HEK293 (cell line): ENCODE measurements around the gene SLC16A1.
"Not testable (repeated sequence)": the region's sequence is repeated elsewhere in the genome, so short reads cannot be mapped to it uniquely, and the experiment has no call there.

Source experiments
- CTCF ChIA-PET: fragments of 350-600 bp; formaldehyde crosslinking; extraction: SDS; loops from one replicate; lab custom pipeline; 2021; ENCODE audit warnings: antibody characterized with exemption; lab: Yijun Ruan, JAX
- POLR2A ChIA-PET: fragments of 300-600 bp; formaldehyde crosslinking; extraction: SDS; loops from one replicate; lab custom pipeline; 2020; ENCODE audit warnings: antibody characterized with exemption, inconsistent platforms; lab: Yijun Ruan, JAX
- H3K27ac ChIP-seq: fragments of 200-500 bp; sonication (Bioruptor generic); 2 replicates; pipeline ENCODE4 v1.5.1; 2014; ENCODE audit warnings: low read depth, low read length, control low read depth, inconsistent platforms; ENCODE audit errors: extremely low read depth
- H3K36me3 ChIP-seq, 2 experiments: fragments of 200-500 bp in 1 of 2; sonication (Bioruptor generic) in 1 of 2; 1 replicate in 1 of 2; 2 replicates in 1 of 2; pipeline ENCODE4 v1.5.1; 2014 to 2017; ENCODE audit warnings: inconsistent platforms in 2 of 2, low read length in 2 of 2; ENCODE audit not compliant: control insufficient read depth in 2 of 2, insufficient read depth in 1 of 2
- H3K4me1 ChIP-seq: fragments of 200-500 bp; sonication (Bioruptor generic); 2 replicates; pipeline ENCODE4 v1.5.1; 2014; ENCODE audit warnings: mild to moderate bottlenecking, low read length, inconsistent platforms; ENCODE audit not compliant: control insufficient read depth, insufficient read depth
- H3K4me3 ChIP-seq: 2 replicates; pipeline ENCODE4 v1.5.1; 2011; ENCODE audit warnings: low read depth, mild to moderate bottlenecking, control low read depth, low read length, moderate library complexity
- H3K9me3 ChIP-seq: fragments of 200-500 bp; sonication (Bioruptor generic); 2 replicates; pipeline ENCODE4 v1.5.1; 2014; ENCODE audit warnings: low read depth, low read length, inconsistent platforms; ENCODE audit not compliant: control insufficient read depth, insufficient read depth
- FEZF1 ChIP-seq: fragments of 450-650 bp; formaldehyde crosslinking; IDR thresholded peaks from 2 replicates; pipeline ENCODE4 v1.5.1; 2016; ENCODE audit warnings: missing biosample characterization, missing genetic modification characterization
- GFI1B ChIP-seq: fragments of 450-650 bp; formaldehyde crosslinking; IDR thresholded peaks from 2 replicates; pipeline ENCODE4 v1.5.1; 2016; ENCODE audit warnings: missing biosample characterization, missing genetic modification characterization
- GLI2 ChIP-seq: fragments of 450-650 bp; formaldehyde crosslinking; IDR thresholded peaks from 2 replicates; pipeline ENCODE4; 2017; ENCODE audit warnings: missing biosample characterization, missing genetic modification characterization, low read depth, borderline replicate concordance
- KLF1 ChIP-seq: fragments of 450-650 bp; formaldehyde crosslinking; IDR thresholded peaks from 2 replicates; pipeline ENCODE4 v1.5.1; 2016; ENCODE audit warnings: missing biosample characterization, missing genetic modification characterization
- OVOL3 ChIP-seq: fragments of 450-650 bp; formaldehyde crosslinking; IDR thresholded peaks from 2 replicates; pipeline ENCODE4 v1.5.1; 2016; ENCODE audit warnings: missing biosample characterization, missing genetic modification characterization
- SCRT1 ChIP-seq: fragments of 450-650 bp; formaldehyde crosslinking; IDR thresholded peaks from 2 replicates; pipeline ENCODE4 v1.5.1; 2016; ENCODE audit warnings: missing biosample characterization, missing genetic modification characterization, borderline replicate concordance
- ZFP41 ChIP-seq: fragments of 450-650 bp; formaldehyde crosslinking; IDR thresholded peaks from 2 replicates; pipeline ENCODE4 v1.5.1; 2016; ENCODE audit warnings: missing biosample characterization, missing genetic modification characterization, borderline replicate concordance
- ZNF133 ChIP-seq: fragments of 450-650 bp; formaldehyde crosslinking; IDR thresholded peaks from 2 replicates; pipeline ENCODE4 v1.5.1; 2016; ENCODE audit warnings: missing biosample characterization, missing genetic modification characterization
- ZNF211 ChIP-seq: fragments of 450-650 bp; formaldehyde crosslinking; IDR thresholded peaks from 2 replicates; pipeline ENCODE4 v1.5.1; 2016; ENCODE audit warnings: low read depth, missing biosample characterization, missing genetic modification characterization
- ZNF350 ChIP-seq: fragments of 450-650 bp; formaldehyde crosslinking; IDR thresholded peaks from 2 replicates; pipeline ENCODE4 v1.5.0; 2017; ENCODE audit warnings: missing biosample characterization, mild to moderate bottlenecking, missing genetic modification characterization
- ZNF416 ChIP-seq: fragments of 450-650 bp; formaldehyde crosslinking; IDR thresholded peaks from 2 replicates; pipeline ENCODE4 v1.5.1; 2016; ENCODE audit warnings: missing biosample characterization, missing genetic modification characterization
- ZNF473 ChIP-seq: fragments of 450-650 bp; formaldehyde crosslinking; IDR thresholded peaks from 2 replicates; pipeline ENCODE4 v1.5.1; 2017; ENCODE audit warnings: missing biosample characterization, missing genetic modification characterization
- ZNF529 ChIP-seq: fragments of 450-650 bp; formaldehyde crosslinking; IDR thresholded peaks from 2 replicates; pipeline ENCODE4 v1.5.1; 2017; ENCODE audit warnings: missing genetic modification characterization, missing biosample characterization; ENCODE audit not compliant: insufficient replicate concordance
- ZNF555 ChIP-seq: fragments of 450-650 bp; formaldehyde crosslinking; conservative IDR thresholded peaks from 2 replicates; pipeline ENCODE4 v1.5.1; 2017; ENCODE audit warnings: missing biosample characterization, mild to moderate bottlenecking, missing genetic modification characterization, inconsistent platforms
- ZNF623 ChIP-seq: fragments of 450-650 bp; formaldehyde crosslinking; IDR thresholded peaks from 2 replicates; pipeline ENCODE4 v1.5.1; 2016; ENCODE audit warnings: missing biosample characterization, missing genetic modification characterization
- ZNF654 ChIP-seq: fragments of 450-650 bp; formaldehyde crosslinking; IDR thresholded peaks from 2 replicates; pipeline ENCODE4 v1.5.1; 2016; ENCODE audit warnings: low read depth, missing biosample characterization, missing genetic modification characterization
- ZNF837 ChIP-seq: fragments of 450-650 bp; formaldehyde crosslinking; IDR thresholded peaks from 2 replicates; pipeline ENCODE4 v1.5.1; 2016; ENCODE audit warnings: missing biosample characterization, missing genetic modification characterization
- TF ChIP-seq, protein P1 (sequence below): fragments of 450-650 bp; formaldehyde crosslinking; IDR thresholded peaks from 2 replicates; pipeline ENCODE4 v1.5.1; 2016; ENCODE audit warnings: missing biosample characterization, missing genetic modification characterization
- TF ChIP-seq, protein P2 (sequence below): fragments of 450-650 bp; IDR thresholded peaks from 2 replicates; pipeline ENCODE4 v1.5.1; 2018; ENCODE audit warnings: missing biosample characterization, missing genetic modification characterization
- TF ChIP-seq, protein P3 (sequence below): IDR thresholded peaks from 2 replicates; pipeline ENCODE4 v1.6.1; 2011; ENCODE audit warnings: mild to moderate bottlenecking, low read depth, low read length, borderline replicate concordance

Gene SLC16A1

DNA sequence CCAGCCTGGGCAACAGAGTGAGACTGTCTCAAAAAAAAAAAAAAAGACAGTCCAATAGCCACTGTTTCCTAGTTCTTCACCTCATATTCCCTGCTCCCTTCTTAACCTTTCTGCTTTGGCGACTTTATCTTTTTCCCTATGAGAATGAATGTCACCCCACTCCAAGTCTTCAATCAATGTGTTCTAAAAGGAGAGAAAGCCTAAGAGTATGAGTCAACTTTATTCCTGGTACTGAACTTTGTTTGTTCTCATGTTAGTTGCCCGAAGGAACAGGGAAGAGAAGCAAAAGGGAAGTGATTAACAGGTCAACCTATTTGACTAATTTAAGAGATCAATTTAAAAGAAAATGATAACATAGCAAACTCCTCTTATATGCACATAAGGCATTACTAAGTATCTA lies 39.9 kb upstream of the SLC16A1 start (continued):
- TF ChIP-seq ZNF654 (tag by site-specific recombination) (no peak), ZNF211 (tag by site-specific recombination) (no peak), ZNF837 (tag by site-specific recombination) (no peak), ZNF350 (tag by site-specific recombination) (no peak), OVOL3 (no peak)
- TF ChIP-seq, protein P1, sequence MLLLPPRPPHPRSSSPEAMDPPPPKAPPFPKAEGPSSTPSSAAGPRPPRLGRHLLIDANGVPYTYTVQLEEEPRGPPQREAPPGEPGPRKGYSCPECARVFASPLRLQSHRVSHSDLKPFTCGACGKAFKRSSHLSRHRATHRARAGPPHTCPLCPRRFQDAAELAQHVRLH (tag by site-specific recombination) = no peak
- TF ChIP-seq, protein P2, sequence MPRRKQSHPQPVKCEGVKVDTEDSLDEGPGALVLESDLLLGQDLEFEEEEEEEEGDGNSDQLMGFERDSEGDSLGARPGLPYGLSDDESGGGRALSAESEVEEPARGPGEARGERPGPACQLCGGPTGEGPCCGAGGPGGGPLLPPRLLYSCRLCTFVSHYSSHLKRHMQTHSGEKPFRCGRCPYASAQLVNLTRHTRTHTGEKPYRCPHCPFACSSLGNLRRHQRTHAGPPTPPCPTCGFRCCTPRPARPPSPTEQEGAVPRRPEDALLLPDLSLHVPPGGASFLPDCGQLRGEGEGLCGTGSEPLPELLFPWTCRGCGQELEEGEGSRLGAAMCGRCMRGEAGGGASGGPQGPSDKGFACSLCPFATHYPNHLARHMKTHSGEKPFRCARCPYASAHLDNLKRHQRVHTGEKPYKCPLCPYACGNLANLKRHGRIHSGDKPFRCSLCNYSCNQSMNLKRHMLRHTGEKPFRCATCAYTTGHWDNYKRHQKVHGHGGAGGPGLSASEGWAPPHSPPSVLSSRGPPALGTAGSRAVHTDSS (tag by site-specific recombination) = no peak

DNA sequence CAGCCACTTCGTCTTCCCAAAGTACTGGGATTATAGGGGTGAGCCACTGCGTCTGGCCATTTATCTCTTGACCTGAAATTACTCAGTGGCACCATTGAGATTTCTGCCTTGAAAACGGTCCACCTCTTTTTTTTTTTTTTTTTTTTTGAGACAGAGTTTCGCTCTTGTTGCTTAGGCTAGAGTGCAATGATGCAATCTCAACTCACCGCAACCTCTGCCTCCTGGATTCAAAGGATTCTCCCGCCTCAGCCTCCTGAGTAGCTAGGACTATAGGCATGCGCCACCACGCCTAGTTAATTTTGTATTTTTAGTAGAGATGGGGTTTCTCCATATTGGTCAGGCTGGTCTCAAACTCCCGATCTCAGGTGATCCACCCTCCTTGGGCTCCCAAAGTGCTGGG lies 39.0 kb upstream of the SLC16A1 start:
- POLR2A ChIA-PET, H3K9me3 ChIP-seq, H3K4me3 ChIP-seq, H3K27ac ChIP-seq, H3K4me1 ChIP-seq: not testable (repeated sequence)
- H3K36me3 ChIP-seq = peaks cover 0 to 22% of the 10 kb centered on the region in 2 experiments; a peak in 2 of 3 replicates
- CTCF ChIA-PET = interaction anchor here (0.7 kb wide), 1 partner anchor 52 kb away, joined by 4 read pairs; no protein-coding TSS in a partner anchor

DNA sequence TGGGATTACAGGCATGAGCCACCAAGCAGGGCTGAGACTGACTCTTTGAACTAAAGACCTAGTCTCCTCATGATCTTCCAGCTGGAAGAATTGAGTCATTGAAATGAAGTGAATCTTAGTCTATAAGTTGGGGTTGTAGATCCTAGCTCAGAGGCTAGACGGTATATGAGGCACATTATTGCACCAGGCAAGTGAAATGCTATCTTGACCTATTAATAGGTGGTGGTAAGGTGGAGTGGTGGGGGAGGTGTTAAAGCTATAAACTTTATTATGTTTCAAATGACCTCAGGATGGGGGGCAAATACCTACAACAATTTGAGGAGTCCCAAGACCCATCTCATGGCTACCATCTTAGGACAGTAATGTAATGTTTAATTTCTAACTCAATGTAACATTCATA lies 36.8 kb upstream of the SLC16A1 start:
- H3K36me3 ChIP-seq = peaks cover 0 to 4% of the 10 kb centered on the region in 2 experiments; a peak in 2 of 3 replicates
- ChIA-PET CTCF (interaction anchor here (1.1 to 1.5 kb wide), 2 partner anchors 37 to 50 kb away, joined by 4 read pairs; partner anchors contain the start of gene SLC16A1), POLR2A (interaction anchor here (0.5 kb wide), 1 partner anchor 33 kb away, joined by 3 read pairs; no protein-coding TSS in a partner anchor)
- no peak overlapping the region for H3K4me3 ChIP-seq
- H3K27ac ChIP-seq = no peak overlapping the region
- TF ChIP-seq ZFP41 (tag by site-specific recombination) (no peak), FEZF1 (no peak), GLI2 (no peak), KLF1 (tag by site-specific recombination) (no peak), ZNF623 (tag by site-specific recombination) (no peak), SCRT1 (tag by site-specific recombination) (no peak), GFI1B (tag by site-specific recombination) (no peak), ZNF555 (tag by site-specific recombination) (no peak), ZNF529 (tag by site-specific recombination) (no peak), ZNF473 (tag by site-specific recombination) (no peak), ZNF416 (tag by site-specific recombination) (no peak), ZNF133 (tag by site-specific recombination) (no peak)
- TF ChIP-seq, protein P3, sequence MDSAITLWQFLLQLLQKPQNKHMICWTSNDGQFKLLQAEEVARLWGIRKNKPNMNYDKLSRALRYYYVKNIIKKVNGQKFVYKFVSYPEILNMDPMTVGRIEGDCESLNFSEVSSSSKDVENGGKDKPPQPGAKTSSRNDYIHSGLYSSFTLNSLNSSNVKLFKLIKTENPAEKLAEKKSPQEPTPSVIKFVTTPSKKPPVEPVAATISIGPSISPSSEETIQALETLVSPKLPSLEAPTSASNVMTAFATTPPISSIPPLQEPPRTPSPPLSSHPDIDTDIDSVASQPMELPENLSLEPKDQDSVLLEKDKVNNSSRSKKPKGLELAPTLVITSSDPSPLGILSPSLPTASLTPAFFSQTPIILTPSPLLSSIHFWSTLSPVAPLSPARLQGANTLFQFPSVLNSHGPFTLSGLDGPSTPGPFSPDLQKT = no peak
- H3K9me3 ChIP-seq = no peaks in the 10 kb centered on the region
- 0 out of 2 replicates have a peak, but pooled peaks cover 2% of the 10 kb centered on the region for H3K4me1 ChIP-seq
